ENCODE results near the gene SNCB. TPM values are rescaled to one million over a fixed set of nuclear protein-coding genes. Genes with fewer than 3 reads are reported as not detected.

SNCB gene
- total RNA-seq, 1 donor from 2014 or later, result 0.24 TPM

DNA sequence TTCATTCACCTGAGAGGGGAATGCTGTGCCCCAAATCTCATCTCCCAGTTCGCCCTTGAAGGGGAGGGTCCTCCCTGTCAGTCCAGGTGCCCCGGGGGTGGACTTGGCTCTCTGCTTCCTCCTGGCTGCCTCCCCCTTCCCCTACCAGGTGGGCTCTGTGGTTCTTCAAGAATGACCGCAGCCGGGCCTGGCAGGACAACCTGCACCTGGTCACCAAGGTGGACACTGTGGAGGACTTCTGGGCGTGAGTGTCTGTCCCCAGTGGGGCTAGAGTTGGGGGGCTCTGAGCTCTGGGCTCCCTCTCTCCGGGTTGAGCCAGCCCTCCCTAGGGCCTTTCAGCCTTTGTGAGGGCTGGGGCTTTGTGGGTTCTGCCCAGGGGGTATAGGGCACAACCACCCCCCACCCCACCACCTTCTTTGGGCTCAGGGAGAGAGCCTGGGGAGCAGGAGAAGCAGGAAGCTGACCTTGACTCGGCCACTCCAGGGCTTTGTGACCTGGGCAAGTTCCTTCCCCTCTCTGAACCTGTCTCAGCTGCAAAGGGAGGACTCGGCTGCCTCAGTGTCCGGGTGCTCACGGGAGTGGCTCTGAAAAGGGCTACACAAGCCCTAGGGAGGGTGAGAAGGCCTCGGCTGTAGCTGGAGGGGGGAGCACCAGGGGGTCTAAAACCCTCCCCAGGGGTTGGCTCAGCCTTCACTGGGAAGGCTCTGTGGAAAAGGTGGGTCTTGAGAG lies 13.3 kb upstream of the SNCB start:
- no peak overlapping the region for H3K27ac Mint-ChIP-seq
- H3K36me3 Mint-ChIP-seq (ENCODE audit: insufficient read depth), result no peaks in the 10 kb centered on the region
- DNase-seq (ENCODE audit: low spot score, unreplicated experiment), result no peak
- no peaks in the 10 kb centered on the region for H3K4me1 Mint-ChIP-seq (ENCODE audit: low read depth)
- no peak overlapping the region for H3K4me3 Mint-ChIP-seq (ENCODE audit: low read depth)
- no peaks in the 10 kb centered on the region for H3K9me3 Mint-ChIP-seq (ENCODE audit: low read depth)
- peaks cover 30% of the 10 kb centered on the region for H3K27me3 Mint-ChIP-seq
- TF ChIP-seq, protein P1, sequence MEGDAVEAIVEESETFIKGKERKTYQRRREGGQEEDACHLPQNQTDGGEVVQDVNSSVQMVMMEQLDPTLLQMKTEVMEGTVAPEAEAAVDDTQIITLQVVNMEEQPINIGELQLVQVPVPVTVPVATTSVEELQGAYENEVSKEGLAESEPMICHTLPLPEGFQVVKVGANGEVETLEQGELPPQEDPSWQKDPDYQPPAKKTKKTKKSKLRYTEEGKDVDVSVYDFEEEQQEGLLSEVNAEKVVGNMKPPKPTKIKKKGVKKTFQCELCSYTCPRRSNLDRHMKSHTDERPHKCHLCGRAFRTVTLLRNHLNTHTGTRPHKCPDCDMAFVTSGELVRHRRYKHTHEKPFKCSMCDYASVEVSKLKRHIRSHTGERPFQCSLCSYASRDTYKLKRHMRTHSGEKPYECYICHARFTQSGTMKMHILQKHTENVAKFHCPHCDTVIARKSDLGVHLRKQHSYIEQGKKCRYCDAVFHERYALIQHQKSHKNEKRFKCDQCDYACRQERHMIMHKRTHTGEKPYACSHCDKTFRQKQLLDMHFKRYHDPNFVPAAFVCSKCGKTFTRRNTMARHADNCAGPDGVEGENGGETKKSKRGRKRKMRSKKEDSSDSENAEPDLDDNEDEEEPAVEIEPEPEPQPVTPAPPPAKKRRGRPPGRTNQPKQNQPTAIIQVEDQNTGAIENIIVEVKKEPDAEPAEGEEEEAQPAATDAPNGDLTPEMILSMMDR (IDR thresholded peaks at IDR 0.05; ENCODE audit: unreplicated experiment), result no peak

DNA sequence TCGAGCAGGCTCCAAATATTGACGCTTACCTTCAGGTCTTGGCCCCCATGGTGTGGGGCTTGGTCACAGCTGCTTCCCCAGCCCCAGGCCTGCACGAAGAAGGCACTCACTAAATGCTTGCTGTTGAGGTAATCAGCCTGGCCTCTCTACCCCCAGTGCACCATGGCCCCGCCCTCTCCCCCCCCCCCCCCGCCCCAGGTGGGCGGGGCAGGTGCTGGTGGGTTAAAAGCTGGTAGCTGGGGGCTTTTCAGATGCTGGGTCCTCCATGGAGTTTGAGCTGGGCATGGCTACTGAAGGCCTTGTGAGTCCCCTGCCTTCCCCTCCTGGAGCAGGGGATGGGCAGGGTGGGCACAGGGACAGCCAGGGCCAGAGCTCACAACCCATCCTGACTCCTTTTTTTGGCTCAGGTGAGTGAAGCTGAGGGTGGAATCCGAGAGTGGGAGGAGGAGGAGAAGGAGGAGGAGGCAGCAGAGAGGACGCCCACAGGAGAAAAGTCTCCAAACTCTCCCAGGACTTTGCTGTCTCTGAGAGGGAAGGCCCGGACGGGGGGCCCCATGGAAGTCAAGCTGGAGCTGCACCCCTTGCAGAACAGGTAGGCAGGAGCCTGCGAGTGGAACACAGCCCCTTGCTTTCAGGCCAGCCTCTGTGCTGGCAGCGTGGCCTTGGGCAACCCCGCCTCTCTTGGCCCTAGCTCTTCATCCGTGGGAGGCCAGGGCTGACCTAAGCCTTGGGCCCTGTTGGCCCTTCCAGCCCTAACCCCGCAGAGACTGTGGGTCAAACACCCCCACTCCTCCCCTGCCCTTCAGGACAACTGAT lies 12.5 kb upstream of the SNCB start:
- H3K4me1 Mint-ChIP-seq (ENCODE audit: low read depth), result no peaks in the 10 kb centered on the region
- DNase-seq (ENCODE audit: low spot score, unreplicated experiment), result no peak
- H3K27me3 Mint-ChIP-seq, result peaks cover 36% of the 10 kb centered on the region
- no peak overlapping the region for H3K27ac Mint-ChIP-seq
- no peaks in the 10 kb centered on the region for H3K36me3 Mint-ChIP-seq (ENCODE audit: insufficient read depth)
- no peak overlapping the region for H3K4me3 Mint-ChIP-seq (ENCODE audit: low read depth)
- H3K9me3 Mint-ChIP-seq (ENCODE audit: low read depth), result no peaks in the 10 kb centered on the region
- TF ChIP-seq, protein P1 (IDR thresholded peaks at IDR 0.05; ENCODE audit: unreplicated experiment), result no peak

DNA sequence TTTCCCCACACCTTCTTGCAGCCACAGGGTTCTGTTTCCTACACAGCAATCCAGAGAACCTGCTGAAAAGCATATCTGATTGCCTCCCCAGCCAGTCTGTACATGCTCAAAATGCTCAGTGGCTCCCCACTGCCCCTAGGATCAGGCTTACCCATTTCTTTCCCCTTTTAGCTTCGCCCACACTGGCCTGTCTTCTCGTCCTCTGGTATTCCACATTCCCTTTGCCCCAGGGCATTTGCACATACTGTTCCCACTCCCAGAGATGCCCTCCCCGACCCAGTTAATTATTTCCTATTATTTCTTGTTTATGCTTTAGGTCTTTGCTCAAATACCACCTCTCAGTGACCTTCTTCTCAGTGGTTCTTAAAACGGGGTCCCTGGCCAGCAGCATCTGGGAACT lies 10.3 kb upstream of the SNCB start:
- H3K4me3 Mint-ChIP-seq (ENCODE audit: low read depth), result no peak overlapping the region
- DNase-seq (ENCODE audit: low spot score, unreplicated experiment), result no peak
- H3K27me3 Mint-ChIP-seq, result peaks cover 56% of the 10 kb centered on the region
- TF ChIP-seq, protein P1 (IDR thresholded peaks at IDR 0.05; ENCODE audit: unreplicated experiment), result no peak
- no peaks in the 10 kb centered on the region for H3K36me3 Mint-ChIP-seq (ENCODE audit: insufficient read depth)
- no peak overlapping the region for H3K27ac Mint-ChIP-seq
- no peaks in the 10 kb centered on the region for H3K9me3 Mint-ChIP-seq (ENCODE audit: low read depth)
- no peaks in the 10 kb centered on the region for H3K4me1 Mint-ChIP-seq (ENCODE audit: low read depth)

DNA sequence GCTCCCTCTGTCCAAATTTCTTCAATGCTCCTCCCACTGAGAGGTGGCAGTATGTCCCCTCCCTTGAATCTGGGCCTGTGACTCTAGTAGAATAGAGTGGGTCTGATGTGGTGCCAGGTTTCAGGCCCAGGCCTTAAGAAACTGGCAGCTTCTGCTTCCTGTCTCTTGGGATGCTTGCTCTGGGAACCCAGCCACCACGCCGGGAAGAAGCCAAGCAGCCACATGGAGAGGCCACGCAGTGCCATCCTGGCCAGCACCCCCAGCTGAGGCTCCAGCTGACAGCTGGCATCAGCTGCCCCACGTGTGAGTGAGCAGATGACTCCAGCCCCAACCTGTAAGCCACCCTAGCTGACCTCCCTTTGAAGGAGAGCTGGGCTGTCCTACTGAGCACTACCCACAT lies 9.6 kb upstream of the SNCB start:
- no peak overlapping the region for H3K4me3 Mint-ChIP-seq (ENCODE audit: low read depth)
- no peaks in the 10 kb centered on the region for H3K4me1 Mint-ChIP-seq (ENCODE audit: low read depth)
- H3K36me3 Mint-ChIP-seq (ENCODE audit: insufficient read depth), result no peaks in the 10 kb centered on the region
- DNase-seq (ENCODE audit: low spot score, unreplicated experiment), result no peak
- peaks cover 3% of the 10 kb centered on the region for H3K9me3 Mint-ChIP-seq (ENCODE audit: low read depth)
- H3K27ac Mint-ChIP-seq, result no peak overlapping the region
- TF ChIP-seq, protein P1 (IDR thresholded peaks at IDR 0.05; ENCODE audit: unreplicated experiment), result no peak
- peaks cover 58% of the 10 kb centered on the region for H3K27me3 Mint-ChIP-seq

DNA sequence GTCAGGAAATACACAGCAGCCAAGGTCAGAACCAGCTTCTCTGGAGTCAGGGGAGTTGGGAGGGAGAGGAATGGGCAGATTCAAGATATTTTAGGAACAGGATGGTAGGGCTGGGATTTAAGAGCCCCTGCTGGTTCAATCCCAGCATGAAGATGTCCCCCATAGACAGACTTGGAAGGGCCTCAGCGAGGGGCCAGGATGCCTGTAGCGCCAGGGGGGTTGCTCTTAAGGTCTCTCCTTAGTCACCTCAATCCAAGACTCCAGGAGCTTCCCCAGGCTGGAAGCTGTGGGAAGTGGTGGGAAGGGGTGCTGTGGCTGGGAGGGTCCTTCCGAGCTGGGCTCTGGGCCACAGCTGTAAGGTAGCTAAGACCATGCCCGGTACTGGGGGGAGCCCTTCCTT lies 8.9 kb upstream of the SNCB start:
- Mint-ChIP-seq H3K27ac (no peak overlapping the region), H3K4me1 (ENCODE audit: low read depth) (no peaks in the 10 kb centered on the region), H3K4me3 (ENCODE audit: low read depth) (no peak overlapping the region), H3K36me3 (ENCODE audit: insufficient read depth) (no peaks in the 10 kb centered on the region), H3K9me3 (ENCODE audit: low read depth) (peaks cover 5% of the 10 kb centered on the region), H3K27me3 (peaks cover 56% of the 10 kb centered on the region)
- TF ChIP-seq, protein P1 (IDR thresholded peaks at IDR 0.05; ENCODE audit: unreplicated experiment), result no peak
- no peak for DNase-seq (ENCODE audit: low spot score, unreplicated experiment)

Measured in progenitor cell of endocrine pancreas (in vitro differentiated cells).